ENCODE data around the gene COL5A3. TPM values are rescaled to one million over a fixed set of nuclear protein-coding genes. Genes with fewer than 3 reads are reported as not detected.

Gene COL5A3
- total and polyA plus RNA-seq, 7 donors = 0.46 to 19.9 (median 7.3) TPM

DNA sequence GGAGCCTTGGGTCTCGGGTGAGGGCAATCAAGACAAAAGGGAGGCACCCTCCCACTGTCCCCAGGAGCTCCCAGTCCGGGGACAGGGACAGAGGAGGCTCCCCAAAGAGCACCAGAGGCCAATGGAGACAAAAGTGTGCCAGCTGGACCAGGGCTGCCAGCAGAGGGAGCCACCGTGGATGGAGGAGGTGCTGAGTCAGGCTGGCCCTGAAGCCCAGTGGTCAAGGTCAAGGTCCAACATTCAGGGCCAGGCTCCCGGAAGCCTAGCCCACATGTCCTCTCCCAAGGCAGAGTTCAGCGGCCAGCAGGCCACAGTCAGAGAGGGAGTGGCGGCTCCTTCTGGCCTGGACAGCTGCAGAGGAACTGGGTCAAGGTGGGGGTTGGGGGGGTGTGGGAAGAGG lies 8.4 kb downstream of the COL5A3 start:
- H3K9me3 ChIP-seq = no peaks in the 10 kb centered on the region
- no peak overlapping the region for H3K4me3 ChIP-seq
- TF ChIP-seq POLR2A (IDR thresholded peaks at IDR 0.05) = no peak
- TF ChIP-seq, protein P1, sequence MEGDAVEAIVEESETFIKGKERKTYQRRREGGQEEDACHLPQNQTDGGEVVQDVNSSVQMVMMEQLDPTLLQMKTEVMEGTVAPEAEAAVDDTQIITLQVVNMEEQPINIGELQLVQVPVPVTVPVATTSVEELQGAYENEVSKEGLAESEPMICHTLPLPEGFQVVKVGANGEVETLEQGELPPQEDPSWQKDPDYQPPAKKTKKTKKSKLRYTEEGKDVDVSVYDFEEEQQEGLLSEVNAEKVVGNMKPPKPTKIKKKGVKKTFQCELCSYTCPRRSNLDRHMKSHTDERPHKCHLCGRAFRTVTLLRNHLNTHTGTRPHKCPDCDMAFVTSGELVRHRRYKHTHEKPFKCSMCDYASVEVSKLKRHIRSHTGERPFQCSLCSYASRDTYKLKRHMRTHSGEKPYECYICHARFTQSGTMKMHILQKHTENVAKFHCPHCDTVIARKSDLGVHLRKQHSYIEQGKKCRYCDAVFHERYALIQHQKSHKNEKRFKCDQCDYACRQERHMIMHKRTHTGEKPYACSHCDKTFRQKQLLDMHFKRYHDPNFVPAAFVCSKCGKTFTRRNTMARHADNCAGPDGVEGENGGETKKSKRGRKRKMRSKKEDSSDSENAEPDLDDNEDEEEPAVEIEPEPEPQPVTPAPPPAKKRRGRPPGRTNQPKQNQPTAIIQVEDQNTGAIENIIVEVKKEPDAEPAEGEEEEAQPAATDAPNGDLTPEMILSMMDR (IDR thresholded peaks at IDR 0.05) = peak in 1 of 4 experiments; percentile 25
- H3K36me3 ChIP-seq = no peaks in the 10 kb centered on the region
- peaks cover 0 to 27% (median 0%) of the 10 kb centered on the region in 3 donors for H3K27me3 ChIP-seq
- intact Hi-C loops (cut with DNase I) = no loop called here
- WGBS, 2 donors = 19 to 56% methylated on average over 6 of the region's 6 CpGs
- peak overlapping the region in 1 of 4 donors; percentile 5 for H3K27ac ChIP-seq
- no peaks in the 10 kb centered on the region for H3K4me1 ChIP-seq
- DNase-seq = no peak

DNA sequence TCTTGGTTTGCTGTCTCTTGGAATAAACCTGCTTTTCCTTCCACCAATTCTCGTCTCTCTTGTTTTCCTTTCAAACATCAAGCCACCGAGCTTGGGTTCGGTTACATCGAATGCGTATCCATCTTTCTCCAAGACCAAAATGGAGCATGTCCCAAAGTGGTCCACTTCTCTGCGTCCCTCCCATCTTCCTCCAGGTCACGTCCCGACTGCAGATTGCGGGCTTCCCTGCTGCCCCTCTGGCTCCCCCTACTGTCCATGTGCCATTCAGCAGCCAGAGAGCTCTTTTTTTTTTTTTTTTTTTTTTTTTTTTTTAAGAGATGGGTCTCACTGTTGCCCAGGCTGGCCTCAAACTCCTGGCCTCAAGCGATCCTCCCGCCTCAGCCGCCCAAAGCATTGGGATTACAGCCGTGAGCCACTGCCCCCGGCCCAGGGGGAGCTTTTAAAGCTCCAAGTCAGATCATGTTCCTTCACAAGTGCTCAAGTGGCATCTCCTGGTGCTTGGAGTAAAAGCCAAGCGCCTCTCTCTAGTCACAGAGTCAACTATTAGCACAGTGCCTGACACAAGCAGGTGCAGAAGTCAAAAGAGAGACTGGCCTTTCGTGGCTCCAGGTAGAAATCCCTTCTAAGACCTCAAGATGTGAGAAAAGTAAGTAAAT lies 10.0 kb downstream of the COL5A3 start:
- DNase-seq = peak; percentile 84
- Histone ChIP-seq H3K9me3 (no peaks in the 10 kb centered on the region), H3K27me3 (peaks cover 0 to 13% (median 0%) of the 10 kb centered on the region in 3 donors), H3K4me3 (no peak overlapping the region), H3K36me3 (no peaks in the 10 kb centered on the region), H3K27ac (no peak overlapping the region), H3K4me1 (no peaks in the 10 kb centered on the region)
- intact Hi-C loops (cut with DNase I) = no loop called here
- 14% methylated on average over 16 of the region's 16 CpGs for WGBS, 2 donors
- no peak for TF ChIP-seq EP300 (IDR thresholded peaks at IDR 0.05)
- TF ChIP-seq, protein P1 (IDR thresholded peaks at IDR 0.05) = peak; percentile 29 to 48 (median 39)

DNA sequence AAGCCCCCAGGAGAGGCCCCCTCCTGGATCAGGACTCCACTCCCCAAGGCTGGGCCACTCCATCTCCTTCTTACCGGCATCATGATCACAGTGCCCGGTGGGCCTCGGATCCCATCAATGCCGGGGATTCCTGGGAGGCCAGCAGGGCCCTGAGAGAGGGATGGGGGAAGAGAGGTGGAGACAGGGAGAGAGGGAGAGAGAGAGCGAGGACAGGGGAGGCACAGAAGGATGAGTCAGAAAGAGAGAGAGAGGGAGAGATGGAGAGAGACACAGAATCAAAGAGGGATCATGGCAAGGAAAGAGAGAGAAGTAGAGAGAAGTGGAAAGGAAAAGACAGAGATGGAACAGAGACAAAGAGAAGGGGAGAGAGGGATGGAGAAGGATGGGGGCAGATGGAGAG lies 13.8 kb downstream of the COL5A3 start:
- 62 to 65% methylated on average over 5 of the region's 5 CpGs for WGBS, 2 donors
- H3K4me1 ChIP-seq = no peaks in the 10 kb centered on the region
- H3K27me3 ChIP-seq = peaks cover 0 to 1% (median 0%) of the 10 kb centered on the region in 3 donors
- H3K4me3 ChIP-seq = no peak overlapping the region
- TF ChIP-seq, protein P1 (IDR thresholded peaks at IDR 0.05) = no peak
- TF ChIP-seq POLR2AphosphoS5 (IDR thresholded peaks at IDR 0.05) (no peak), POLR2A (IDR thresholded peaks at IDR 0.05) (no peak), EP300 (IDR thresholded peaks at IDR 0.05) (no peak)
- no peak overlapping the region for H3K27ac ChIP-seq
- no peak for DNase-seq
- intact Hi-C loops (cut with DNase I) = no loop called here
- peaks cover 0 to 5% (median 0%) of the 10 kb centered on the region in 4 donors for H3K36me3 ChIP-seq
- H3K9me3 ChIP-seq = no peaks in the 10 kb centered on the region

DNA sequence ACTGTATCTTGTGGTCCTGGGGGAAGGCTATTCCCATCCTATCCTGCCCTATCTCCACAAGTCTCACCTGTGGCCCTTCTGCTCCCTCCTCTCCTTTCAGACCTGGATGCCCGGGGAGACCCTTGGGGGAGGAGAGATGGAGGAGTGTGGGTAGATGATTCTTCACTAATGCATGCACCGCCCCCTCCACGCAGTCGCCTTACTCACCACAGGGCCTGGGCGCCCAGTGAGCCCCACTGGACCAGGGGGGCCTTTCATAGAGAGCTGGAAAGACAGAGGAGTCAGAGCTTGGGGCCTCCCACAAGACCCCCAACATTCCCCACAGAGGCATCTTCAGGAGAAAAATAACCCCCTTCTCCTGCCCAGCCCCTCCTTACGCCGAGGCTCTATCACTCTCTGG lies 14.3 kb downstream of the COL5A3 start:
- WGBS, 2 donors = 64 to 68% methylated on average over 7 of the region's 7 CpGs
- peaks cover 0 to 5% (median 0%) of the 10 kb centered on the region in 4 donors for H3K36me3 ChIP-seq
- intact Hi-C loops (cut with DNase I) = no loop called here

More for the DNA sequence above, 14.3 kb downstream of the COL5A3 start:
- Histone ChIP-seq H3K4me3 (no peak overlapping the region), H3K9me3 (no peaks in the 10 kb centered on the region), H3K27me3 (no peaks in the 10 kb centered on the region), H3K4me1 (no peaks in the 10 kb centered on the region), H3K27ac (no peak overlapping the region)
- TF ChIP-seq, protein P1 (IDR thresholded peaks at IDR 0.05) = no peak
- no peak for TF ChIP-seq POLR2A (IDR thresholded peaks at IDR 0.05)
- no peak for TF ChIP-seq POLR2AphosphoS5 (IDR thresholded peaks at IDR 0.05)
- no peak for TF ChIP-seq EP300 (IDR thresholded peaks at IDR 0.05)
- no peak for DNase-seq

All from sigmoid colon (tissue), 7 donors.